ENCODE measurements around the gene HMX2.

The HMX2 gene, protein sequence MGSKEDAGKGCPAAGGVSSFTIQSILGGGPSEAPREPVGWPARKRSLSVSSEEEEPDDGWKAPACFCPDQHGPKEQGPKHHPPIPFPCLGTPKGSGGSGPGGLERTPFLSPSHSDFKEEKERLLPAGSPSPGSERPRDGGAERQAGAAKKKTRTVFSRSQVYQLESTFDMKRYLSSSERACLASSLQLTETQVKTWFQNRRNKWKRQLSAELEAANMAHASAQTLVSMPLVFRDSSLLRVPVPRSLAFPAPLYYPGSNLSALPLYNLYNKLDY

DNA sequence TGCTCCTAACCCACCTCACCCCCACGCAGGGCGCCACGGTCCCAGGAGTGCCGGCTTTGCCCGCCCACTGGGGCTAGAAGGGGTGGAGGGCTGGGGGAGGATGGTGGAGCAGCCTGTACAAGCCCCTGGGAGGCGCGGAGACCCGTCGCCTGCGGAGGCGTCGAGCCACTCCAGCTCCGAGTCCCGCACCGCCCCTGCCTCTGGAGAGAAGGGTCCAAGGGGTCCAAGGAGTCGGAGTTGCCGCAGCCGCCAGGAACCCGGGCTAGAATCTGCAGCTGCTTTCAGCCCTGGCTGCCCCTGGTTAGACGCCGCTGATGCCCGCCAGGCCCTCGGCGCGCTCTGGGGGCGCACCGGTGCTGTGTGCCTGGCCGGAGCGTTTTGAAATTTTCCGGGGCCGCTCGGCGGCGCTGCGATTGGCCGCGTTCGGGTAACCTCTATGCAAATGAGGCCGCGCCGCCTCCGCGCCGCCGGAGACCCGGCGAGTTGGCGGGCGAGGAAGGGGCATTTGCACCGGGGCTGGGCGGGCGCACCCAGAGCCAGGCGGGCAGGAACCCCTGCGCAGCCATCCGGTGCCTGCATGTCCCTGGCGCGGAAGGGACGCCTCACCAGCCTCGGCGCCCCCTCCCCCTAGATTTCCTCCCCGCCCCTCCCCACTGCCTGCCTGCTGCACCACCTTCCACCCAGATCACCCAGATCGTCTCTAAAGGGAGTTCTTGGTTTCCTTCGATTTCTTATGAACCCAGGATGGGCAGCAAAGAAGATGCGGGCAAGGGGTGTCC is at the start of gene HMX2:
TSS of gene HMX2 (plus strand) at position 502 of the 779 bp plus-strand sequence. CDS start at position 745, 243 bp downstream.
- DNase-seq (ENCODE audit: extremely low spot score, insufficient read length, low read depth) (no peak), FAIRE-seq (no peak)

DNA sequence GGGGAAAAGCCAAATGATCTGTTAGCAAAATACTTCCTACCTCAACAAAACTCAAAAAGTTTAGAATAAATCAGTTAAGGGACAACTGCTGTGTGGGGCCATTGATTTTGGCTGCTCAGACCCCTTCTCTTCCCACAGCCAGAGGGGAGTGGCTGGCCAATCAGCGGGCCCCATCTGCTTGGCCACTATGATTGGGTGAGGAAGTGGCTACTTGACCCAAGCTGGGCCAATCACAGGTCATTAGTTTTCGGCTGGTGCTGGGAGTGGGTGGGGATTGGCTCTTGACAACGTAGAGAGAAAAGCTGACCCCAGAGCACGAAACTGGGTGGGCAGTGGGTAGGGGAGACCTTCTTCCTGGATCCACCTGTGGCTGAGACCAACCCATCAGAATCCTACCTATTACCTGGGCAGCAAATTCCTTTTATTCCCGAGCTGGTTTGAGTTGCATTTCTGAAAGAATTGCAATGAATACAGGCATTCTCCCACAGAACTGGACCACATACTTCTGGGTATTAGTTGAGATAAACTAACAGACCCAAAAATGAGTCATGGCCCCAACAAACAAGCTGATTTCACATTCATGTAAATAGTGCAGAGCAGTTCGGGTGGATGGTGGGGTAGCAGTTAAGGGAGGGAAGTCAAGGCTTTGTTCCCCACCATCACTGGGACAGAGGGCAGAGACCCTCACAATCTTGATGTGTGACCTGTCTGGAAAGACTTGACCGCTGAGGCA is 47.7 kb upstream of the HMX2 start:
- DNase-seq (ENCODE audit: extremely low spot score, insufficient read length, low read depth) (no peak), FAIRE-seq (no peak)

DNA sequence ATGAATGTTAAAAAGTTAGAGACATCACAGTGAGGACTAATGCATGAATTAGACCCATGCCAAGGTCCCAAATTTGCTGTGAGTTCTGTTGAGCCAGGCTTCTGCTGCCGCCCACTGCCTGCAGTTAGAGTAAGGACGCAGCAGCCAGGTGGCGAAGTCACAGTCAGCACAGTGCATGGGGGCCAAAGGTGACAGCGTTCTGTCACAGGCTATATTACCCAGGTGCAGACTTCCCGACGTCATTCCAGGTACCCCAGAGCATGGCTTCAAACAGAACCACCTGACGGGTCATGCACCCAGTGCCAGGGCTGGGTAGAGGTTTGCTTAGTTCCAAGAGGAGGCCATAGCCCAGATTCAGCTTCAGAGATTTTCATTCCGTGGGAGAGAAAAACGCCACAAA is 46.1 kb upstream of the HMX2 start:
- DNase-seq (ENCODE audit: extremely low spot score, insufficient read length, low read depth) (no peak), FAIRE-seq (no peak)

DNA sequence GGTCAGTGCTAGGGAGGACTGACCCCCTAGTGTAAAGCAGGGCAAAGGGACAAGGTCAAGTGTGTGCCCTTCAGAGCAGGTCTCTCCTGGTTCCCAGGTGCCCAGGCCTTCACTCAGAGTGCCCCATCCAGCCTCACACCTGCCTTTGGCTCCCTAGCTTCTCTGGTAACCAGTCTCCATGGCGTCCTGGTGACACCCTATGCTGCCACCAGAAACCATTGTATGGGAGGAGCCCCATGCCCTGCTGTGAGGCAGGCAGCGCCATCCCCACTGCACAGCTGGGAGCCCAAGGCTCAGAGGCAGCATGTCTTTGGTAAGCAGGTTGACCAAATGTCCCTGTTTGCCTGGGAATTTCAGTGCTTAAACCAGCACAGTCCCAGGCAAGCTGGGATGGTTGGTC is 45.3 kb upstream of the HMX2 start:
- DNase-seq (ENCODE audit: extremely low spot score, insufficient read length, low read depth) = no peak
- no peak for FAIRE-seq

DNA sequence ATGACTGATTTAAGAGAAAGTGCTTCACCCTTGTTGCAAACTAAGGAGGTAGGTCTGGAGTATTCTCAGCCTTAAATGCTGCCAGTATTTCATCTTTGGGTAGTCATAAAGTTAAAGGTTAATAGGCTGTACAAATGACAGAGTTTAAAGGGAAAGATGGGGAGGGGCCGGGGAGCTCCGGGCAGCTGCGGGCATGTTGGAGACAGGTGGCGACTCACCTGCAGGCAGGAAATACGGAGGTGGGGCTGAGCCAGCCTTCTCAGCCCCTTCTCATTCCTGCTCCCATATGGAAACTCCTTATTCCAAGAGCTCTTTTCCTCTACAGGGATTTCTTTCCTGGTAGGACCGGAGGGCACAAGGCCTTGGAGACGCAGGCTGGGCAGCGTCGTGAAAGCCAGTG is 44.0 kb upstream of the HMX2 start:
- FAIRE-seq (no peak), DNase-seq (ENCODE audit: extremely low spot score, insufficient read length, low read depth) (no peak)

DNA sequence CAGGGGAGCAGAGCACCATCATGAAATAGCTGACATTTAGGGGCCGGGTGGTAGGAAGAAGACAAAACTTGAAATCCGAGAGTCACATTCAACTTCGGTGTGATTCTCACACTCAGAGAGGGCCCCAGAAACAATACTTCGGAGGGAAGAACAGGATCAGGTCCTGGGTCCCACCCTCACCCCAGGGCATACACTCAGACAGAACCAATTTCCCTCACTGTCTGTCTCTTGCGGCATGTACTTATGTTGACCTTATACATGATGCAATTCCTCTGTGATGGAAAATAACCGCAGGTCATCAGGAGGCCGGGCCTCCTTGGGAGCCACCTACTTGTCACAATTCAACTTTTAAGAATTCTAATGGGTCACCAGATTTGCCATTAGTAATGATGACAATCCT is 38.5 kb upstream of the HMX2 start:
- FAIRE-seq (no peak), DNase-seq (ENCODE audit: extremely low spot score, insufficient read length, low read depth) (no peak)

DNA sequence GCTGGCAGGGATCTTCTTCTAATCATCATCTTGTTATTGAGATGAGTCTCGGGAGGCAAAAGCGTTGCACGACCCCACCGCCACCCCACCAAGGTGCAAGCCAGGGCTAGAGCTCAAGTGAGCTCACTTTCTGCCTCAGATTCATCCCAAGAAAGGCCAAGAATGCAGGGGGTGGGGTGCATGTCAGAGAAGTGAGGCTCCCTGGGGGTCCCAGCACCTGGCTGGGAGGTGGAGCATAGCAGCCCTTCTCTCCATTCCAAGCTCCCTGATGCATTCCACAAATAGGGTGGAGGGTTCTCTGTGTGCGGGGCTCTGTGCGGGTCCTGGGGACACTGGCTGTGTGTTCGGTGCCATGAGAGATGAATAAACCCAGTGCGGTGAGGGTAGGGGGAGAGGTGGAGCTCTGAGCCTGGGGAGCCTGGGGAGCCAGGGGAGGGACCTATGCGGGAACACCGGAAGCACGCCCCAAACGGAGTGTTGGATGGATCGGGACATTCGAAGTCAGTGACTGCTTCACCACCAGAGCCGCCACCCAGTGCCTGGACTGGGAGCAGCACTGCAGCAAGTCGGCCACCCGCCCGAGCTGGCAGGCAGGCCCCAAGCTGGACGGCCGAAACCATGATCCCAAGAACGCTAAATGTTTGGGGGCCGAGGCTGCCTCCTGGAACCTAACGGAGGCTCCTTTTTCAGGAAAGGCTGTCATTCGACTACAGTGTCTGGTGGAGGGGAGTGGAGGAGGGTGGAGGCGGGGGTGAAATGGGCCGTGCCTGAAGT is 30.1 kb upstream of the HMX2 start:
- no peak for DNase-seq (ENCODE audit: extremely low spot score, insufficient read length, low read depth)
- no peak for FAIRE-seq

DNA sequence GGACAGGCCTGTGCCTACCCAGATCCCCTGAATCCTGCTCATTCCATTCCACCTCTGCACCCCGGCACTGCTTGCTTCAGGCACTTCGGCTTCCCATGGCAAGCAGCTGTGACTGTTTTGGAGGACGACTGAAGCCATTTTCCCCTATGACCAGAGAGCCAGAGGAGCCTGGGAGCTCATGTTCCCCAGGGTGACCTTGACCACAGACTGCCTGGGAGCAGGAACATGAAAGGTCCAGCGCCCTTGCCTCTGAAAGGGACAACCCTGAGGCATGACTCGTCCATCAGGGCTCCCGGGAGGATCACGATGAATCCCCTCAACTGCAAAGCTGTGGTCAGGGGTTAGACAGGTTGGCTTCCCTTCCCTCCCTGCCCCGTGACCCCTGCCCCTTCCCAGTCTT is 28.9 kb upstream of the HMX2 start:
- DNase-seq (ENCODE audit: extremely low spot score, insufficient read length, low read depth) (no peak), FAIRE-seq (no peak)

DNA sequence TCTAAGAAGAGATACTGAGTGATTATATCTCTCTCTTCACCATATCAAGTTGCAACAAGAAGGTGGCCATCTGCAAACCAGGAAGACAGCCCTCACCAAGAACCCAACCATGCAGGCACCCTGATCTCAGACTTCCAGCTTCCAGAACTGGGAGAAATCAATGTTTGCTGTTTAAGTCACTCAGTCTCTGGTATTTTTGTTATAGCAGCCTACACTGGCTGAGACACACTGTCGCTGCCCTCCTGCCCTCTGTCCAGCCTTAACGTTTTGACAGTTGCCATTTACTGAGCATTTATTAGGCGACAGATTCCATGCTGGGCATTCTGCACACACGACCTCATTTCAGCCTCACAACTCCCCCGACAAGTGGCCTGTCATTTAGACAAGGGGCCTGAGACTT is 21.7 kb upstream of the HMX2 start:
- no peak for FAIRE-seq
- no peak for DNase-seq (ENCODE audit: extremely low spot score, insufficient read length, low read depth)

DNA sequence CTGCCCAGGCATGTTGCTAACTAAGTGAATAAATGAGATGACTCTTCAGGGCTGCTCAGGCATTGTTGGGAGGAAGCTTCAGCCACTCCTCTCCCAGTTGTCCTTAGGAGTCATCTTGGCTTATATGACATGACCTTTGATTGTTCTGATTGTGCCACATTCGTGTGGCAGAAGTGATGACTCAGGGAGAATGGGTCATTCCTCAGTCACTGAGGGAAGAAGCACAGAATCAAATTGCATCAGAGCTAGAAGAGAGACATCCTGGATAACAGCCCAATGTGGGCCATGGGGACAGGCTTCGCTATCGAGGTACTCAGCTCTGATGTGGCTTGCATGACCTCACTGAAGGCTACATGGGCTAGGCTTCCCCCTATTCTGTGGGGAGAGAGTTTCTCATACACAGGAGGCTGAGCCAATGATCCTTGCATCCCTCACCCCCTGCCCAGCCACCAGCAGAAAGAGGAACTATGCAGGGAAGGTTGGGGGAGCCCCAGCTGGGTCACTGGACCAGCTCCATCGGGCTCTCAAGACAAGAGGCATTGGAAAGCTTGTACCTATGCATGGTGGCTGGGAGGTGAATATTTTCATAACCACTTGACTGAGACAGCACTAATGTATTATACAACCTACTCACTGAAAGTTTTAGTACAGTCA is 18.2 kb upstream of the HMX2 start:
- no peak for DNase-seq (ENCODE audit: extremely low spot score, insufficient read length, low read depth)
- FAIRE-seq = no peak

DNA sequence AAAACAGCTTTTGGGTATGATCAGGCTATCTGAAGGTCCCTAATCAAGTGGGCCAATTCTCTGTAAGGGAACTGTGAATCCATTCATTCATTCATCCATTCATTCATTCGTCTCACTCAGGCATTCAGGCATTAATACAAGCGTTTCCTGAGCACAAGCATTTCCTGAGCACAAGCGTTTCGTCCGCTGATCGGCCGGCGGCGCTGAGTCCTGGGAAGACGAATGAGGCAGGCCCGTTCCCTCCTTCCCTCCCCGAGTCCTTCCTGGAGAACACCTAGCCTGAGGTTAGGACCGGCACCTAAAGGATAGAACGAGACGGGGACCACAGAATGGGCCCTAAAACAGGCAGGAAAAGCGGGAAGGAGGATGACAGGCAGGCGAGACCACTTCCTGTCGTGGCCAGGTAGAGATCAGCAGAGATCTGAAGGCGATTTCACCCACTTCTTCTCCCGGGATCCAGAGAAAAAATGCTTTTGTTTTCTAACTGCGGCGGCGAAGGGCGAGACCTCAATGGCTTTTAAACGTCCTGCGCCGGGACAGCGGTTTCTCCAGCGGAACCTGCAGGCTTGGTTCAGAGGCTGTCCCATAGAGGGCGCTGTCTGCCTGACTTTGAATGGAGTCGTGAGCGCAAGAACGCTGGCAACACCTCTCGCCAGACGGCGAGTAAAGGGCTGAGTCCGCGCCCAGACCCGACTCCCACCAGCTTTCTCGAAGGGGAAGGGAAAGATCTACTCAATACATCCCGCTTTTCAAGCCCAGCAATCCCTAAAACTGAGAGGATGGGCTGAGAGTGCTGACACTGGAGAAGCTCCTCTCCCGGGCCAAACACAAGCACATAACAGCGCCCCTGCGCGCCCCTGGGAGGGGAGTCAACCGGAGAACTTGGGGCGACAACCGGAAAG is 15.1 kb upstream of the HMX2 start:
- DNase-seq (ENCODE audit: extremely low spot score, insufficient read length, low read depth) = peak; percentile 74
- peak; percentile 91 for FAIRE-seq

DNA sequence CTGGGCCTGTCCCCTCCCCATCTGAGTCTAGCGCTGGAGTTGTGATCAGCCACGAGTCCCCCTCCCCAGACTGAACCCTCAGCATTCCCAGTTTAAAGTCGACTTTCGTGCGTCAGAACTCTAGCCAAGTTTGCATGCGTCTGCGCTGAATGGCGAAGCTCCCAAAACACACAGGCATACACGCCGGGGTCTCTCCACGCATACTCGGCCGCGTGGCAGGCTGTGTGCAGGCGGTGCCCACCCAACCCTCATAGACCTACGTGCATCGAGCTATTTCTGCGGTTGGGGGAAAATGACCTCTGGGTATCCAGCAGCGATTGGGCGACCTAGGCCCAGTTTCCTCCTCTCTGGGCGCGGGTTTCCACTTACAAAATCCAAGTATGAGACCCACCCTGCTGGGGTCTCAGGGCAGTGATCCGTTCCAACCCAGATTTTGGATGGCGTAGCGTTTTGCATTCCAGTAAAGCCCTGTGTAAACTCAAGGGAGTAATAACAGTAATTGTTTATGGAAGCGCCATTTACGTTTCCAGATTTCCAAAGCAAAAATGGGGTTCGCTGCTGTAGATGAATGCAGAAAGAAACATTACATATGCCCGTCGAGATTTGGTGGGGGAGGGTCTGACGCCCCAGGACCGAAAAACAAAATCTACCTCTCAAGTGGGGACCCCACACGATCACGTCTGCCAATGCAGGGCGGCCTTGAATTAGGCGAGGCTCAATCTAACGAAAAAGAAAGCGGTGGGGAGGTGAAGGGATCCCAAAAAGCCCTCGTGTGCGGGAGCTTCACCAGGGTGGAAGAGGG is 14.2 kb upstream of the HMX2 start:
- DNase-seq (ENCODE audit: extremely low spot score, insufficient read length, low read depth) (no peak), FAIRE-seq (no peak)

DNA sequence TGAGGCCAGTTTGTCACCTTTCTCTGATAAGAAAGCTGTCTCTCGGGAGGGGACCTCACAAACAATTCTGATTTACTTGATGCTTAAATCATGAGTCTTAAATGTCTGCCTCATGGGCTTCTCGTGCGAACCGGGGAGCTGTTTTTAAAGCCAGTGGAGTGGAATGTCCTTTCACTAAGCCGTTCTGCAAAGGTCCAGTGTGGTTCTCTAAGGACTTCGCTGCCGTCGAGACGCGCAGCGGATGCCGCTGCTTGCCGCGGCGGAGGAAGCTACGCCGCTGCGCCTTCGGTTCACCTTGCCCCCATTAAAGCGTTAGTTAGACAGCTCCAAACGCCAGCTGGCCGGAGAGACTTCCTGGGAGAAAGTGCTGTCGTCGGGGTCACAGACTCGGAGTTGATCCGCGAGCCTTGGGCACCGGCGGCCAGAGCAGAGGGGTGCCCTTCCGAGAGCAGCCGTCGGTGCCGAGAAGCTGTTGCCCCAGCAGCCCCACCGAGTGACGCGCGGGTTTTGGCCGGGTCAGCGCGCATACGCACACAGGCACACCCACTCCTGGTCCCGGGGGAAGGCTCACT is 13.5 kb upstream of the HMX2 start:
- no peak for FAIRE-seq

DNA sequence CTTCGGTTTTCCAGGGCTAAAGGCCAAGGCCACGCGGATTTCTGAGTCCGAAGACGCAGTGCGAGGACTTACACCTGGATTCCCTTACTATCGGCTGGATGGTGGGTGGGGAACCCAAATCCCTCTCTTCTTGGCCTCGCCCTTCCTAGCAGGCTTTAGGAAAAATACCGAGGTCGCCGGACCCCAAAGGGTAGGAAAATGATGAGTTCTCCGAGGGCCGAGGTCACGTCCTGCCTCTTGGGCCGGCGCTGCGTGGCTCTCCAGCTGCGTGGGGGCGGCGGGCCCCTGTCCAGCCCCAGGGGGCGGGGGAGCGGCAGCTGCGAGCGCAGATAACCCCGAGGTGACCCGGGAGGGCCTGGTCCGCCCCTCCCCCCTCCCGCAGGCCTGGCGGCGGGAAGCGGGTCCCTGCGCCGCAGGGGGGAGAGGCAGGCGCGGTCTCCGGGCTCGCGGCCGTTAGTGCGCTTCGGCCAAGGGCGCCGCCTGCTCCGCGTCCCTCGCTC is 13.0 kb upstream of the HMX2 start:
- DNase-seq (ENCODE audit: extremely low spot score, insufficient read length, low read depth) (no peak), FAIRE-seq (no peak)

More for the DNA sequence above, 13.5 kb upstream of the HMX2 start:
- DNase-seq (ENCODE audit: extremely low spot score, insufficient read length, low read depth) = no peak

DNA sequence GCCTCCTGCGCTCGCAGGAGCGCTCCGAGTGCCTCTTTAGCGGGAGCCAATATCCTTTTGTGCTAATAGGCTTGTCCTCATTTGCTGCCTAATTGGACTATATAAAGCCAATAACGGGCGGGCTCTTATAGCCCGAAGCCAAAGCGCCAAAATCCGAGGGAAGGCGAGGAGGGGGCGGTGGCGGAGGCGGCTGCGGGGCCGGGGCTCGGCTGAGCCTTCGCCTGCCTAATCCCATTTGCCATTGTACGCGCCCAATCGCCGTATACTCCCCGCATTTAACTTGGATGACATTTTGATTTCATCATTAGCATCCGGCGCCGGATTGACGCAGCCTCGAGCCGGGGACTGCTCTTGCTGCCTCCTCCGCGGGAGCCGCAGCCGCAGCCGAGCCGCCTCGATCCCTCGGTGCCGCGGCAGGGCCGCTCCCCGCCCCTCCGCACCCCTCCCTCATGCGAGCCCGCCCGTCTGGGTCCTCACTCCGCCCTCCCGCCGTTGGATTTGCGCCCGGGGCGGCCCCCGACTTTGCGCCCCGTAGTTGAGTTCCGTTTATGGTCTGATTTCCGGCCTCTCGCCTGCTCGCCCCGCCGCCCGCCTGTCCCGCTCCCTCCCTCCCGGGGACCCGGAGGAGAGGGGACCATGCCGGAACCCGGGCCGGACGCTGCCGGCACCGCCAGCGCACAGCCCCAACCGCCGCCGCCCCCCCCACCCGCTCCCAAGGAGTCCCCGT is 12.4 kb upstream of the HMX2 start, which contains the start of gene HMX3:
TSS of gene HMX3 (plus strand) at position 556 of the 727 bp plus-strand sequence. CDS start at position 637, 81 bp downstream.
- no peak for DNase-seq (ENCODE audit: extremely low spot score, insufficient read length, low read depth)
- FAIRE-seq = no peak

DNA sequence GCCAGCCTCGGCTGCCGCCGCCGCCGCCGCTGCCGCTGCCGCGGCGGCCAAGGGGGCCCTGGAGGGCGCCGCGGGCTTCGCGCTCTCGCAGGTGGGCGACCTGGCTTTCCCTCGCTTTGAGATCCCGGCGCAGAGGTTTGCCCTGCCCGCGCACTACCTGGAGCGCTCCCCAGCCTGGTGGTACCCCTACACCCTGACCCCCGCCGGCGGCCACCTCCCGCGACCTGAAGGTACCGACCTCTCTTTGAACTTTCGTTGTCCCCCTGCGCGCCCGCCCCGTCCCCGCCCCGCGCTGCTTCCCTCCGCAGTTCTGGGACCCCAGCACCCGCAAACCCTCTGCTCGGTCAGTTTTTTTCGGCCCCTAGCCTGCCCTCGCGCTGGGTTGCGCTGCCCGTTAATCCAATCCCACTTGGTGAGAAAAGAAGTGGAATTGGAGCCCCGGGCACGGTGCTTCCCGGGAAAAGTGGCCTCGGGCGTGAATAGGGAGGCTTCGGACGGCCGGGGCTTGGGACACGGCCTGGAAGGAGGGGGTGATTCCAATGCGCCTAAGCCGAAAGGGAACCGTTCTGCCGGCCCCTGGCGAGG is 11.6 kb upstream of the HMX2 start:
- FAIRE-seq = no peak
- no peak for DNase-seq (ENCODE audit: extremely low spot score, insufficient read length, low read depth)

All from GM18507 (cell line).